Activated CD8-positive, alpha-beta memory T cell treated with anti-CD3 and anti-CD28 coated beads for 48 hours (primary cell): ENCODE measurements around the gene ARL8B.
"Not testable (repeated sequence)": the region's sequence is repeated elsewhere in the genome, so short reads cannot be mapped to it uniquely, and the experiment has no call there.

ENCODE experiments used
- DNase-seq, 3 experiments: peaks; one replicate each; pipeline ENCODE4 v3.0.0-alpha.2; 2020; ENCODE audit warnings: low read depth in 2 of 3, low spot score in 2 of 3

ARL8B gene

GRCh38 chr3:5144316-5144994 lies 22.4 kb downstream of the ARL8B start:
- no peak for DNase-seq

- DNase-seq: no peak
These were observed 23.0 kb downstream of the ARL8B start for GRCh38 chr3:5145120-5145519.

GRCh38 chr3:5147152-5147551 lies 25.1 kb downstream of the ARL8B start:
- DNase-seq: not testable (repeated sequence)

GRCh38 chr3:5149306-5149880 lies 27.3 kb downstream of the ARL8B start:
- no peak for DNase-seq

- no peak for DNase-seq
These were observed 29.5 kb downstream of the ARL8B start for GRCh38 chr3:5151586-5151985.

GRCh38 chr3:5153074-5153473 lies 31.0 kb downstream of the ARL8B start:
- DNase-seq: no peak

GRCh38 chr3:5155241-5155640 lies 33.1 kb downstream of the ARL8B start:
- no peak for DNase-seq

- DNase-seq: no peak
These were observed 38.2 kb downstream of the ARL8B start for GRCh38 chr3:5160321-5160720.

GRCh38 chr3:5160940-5161858 lies 39.1 kb downstream of the ARL8B start:
- no peak for DNase-seq

GRCh38 chr3:5162102-5162501 lies 40.0 kb downstream of the ARL8B start:
- DNase-seq: no peak

GRCh38 chr3:5165698-5166097 lies 43.6 kb downstream of the ARL8B start:
- DNase-seq: no peak

- DNase-seq: no peak
These were observed 44.8 kb downstream of the ARL8B start for GRCh38 chr3:5166846-5167245.

GRCh38 chr3:5168110-5168509 lies 46.0 kb downstream of the ARL8B start:
- DNase-seq: no peak

GRCh38 chr3:5169807-5170206 lies 47.7 kb downstream of the ARL8B start:
- no peak for DNase-seq

- DNase-seq: no peak
These were observed 48.9 kb downstream of the ARL8B start for GRCh38 chr3:5170975-5171374.

GRCh38 chr3:5172018-5172417 lies 49.9 kb downstream of the ARL8B start:
- no peak for DNase-seq

- not testable (repeated sequence) for DNase-seq
These were observed 56.9 kb downstream of the ARL8B start for GRCh38 chr3:5179036-5179435.

- no peak for DNase-seq
These were observed 59.5 kb downstream of the ARL8B start for GRCh38 chr3:5181469-5182141.

- DNase-seq: not testable (repeated sequence)
These were observed 61.6 kb downstream of the ARL8B start for GRCh38 chr3:5183714-5184113.

- no peak for DNase-seq
These were observed 62.4 kb downstream of the ARL8B start for GRCh38 chr3:5184499-5184898.

GRCh38 chr3:5185093-5185673 lies 63.1 kb downstream of the ARL8B start:
- no peak for DNase-seq
